T-cell (primary cell): Measurements from ENCODE around the gene MTA1. TPM values are rescaled to one million over a fixed set of nuclear protein-coding genes. Genes with fewer than 3 reads are reported as not detected.
A peak's percentile ranks its signal among the peaks of the same experiment; 100 is the strongest.

Source experiments
- ATAC-seq, 4 experiments: fragments of 200-7000 bp in 3 of 4; fragments of 150-1000 bp in 1 of 4; cut with Tn5 transposase; replicated peaks in 1 of 4; 1 replicate in 3 of 4; 2 replicates in 1 of 4; pipeline ENCODE4 v1.10.0; 2021; ENCODE audit warnings: moderate library complexity in 3 of 4, mild to moderate bottlenecking in 2 of 4, moderate number of reproducible peaks in 1 of 4
- CTCF ChIA-PET, 2 donors: fragments of 300-600 bp; sonication (Branson Sonifier 250); formaldehyde crosslinking; loops; one replicate each; lab custom pipeline; 2022; ENCODE audit warnings: antibody characterized with exemption in 2 of 2; lab: Charles Lee
- POLR2A ChIA-PET, 2 donors: fragments of 300-600 bp; sonication (Branson Sonifier 250); formaldehyde crosslinking; loops; one replicate each; lab custom pipeline; 2022; ENCODE audit warnings: antibody characterized with exemption in 2 of 2; lab: Charles Lee
- DNase-seq, 35 experiments: peaks; one replicate each; pipeline versions ENCODE4 v3.0.0 to v3.0.0-alpha.2; 2013 to 2023
- H3K27ac ChIP-seq: one replicate; pipeline ENCODE4 v1.5.1; 2013; ENCODE audit warnings: low read length
- H3K27me3 ChIP-seq, 2 experiments: replicated peaks in 1 of 2; 1 replicate in 1 of 2; 2 replicates in 1 of 2; pipeline versions ENCODE4 v1.6.1 to v1.7.0; 2013; ENCODE audit warnings: low read length in 1 of 2, mixed read lengths in 1 of 2; ENCODE audit not compliant: control insufficient read depth in 2 of 2, insufficient read depth in 2 of 2; ENCODE audit errors: extremely low read depth in 1 of 2
- H3K36me3 ChIP-seq, 2 donors: 1 replicate in 1 of 2; 2 replicates in 1 of 2; pipeline versions ENCODE4 v1.6.1 to v1.7.0; 2013; ENCODE audit warnings: low read length in 1 of 2; ENCODE audit not compliant: control insufficient read depth in 2 of 2, insufficient read depth in 1 of 2; ENCODE audit errors: extremely low read depth in 1 of 2
- H3K4me1 ChIP-seq, 2 experiments: 1 replicate in 1 of 2; 2 replicates in 1 of 2; pipeline versions ENCODE4 v1.6.1 to v1.7.0; 2013; ENCODE audit warnings: low read length in 2 of 2, mixed read lengths in 1 of 2; ENCODE audit not compliant: insufficient read depth in 2 of 2, control insufficient read depth in 1 of 2; ENCODE audit errors: extremely low read depth in 1 of 2
- H3K4me3 ChIP-seq, 2 donors: 1 replicate in 1 of 2; 2 replicates in 1 of 2; pipeline versions ENCODE4 v1.5.1 to v1.7.0; 2013; ENCODE audit warnings: mild to moderate bottlenecking in 2 of 2, low read length in 1 of 2, moderate library complexity in 1 of 2; ENCODE audit not compliant: control insufficient read depth in 1 of 2; ENCODE audit errors: extremely low read depth in 1 of 2
- H3K9me3 ChIP-seq: 2 replicates; pipeline ENCODE4 v1.7.0; 2013
- H3K27ac Mint-ChIP-seq, 2 donors: one replicate each; pipeline ENCODE4 v1.8.0; 2020 to 2021; ENCODE audit warnings: mild to moderate bottlenecking in 2 of 2, mixed read lengths in 2 of 2
- H3K27me3 Mint-ChIP-seq, 2 donors: one replicate each; pipeline ENCODE4 v1.8.0; 2021 to 2022; ENCODE audit warnings: mixed read lengths in 2 of 2
- H3K36me3 Mint-ChIP-seq: one replicate; pipeline ENCODE4 v1.8.0; 2021; ENCODE audit warnings: mixed read lengths
- H3K4me1 Mint-ChIP-seq, 3 donors: one replicate each; pipeline ENCODE4 v1.8.0; 2020 to 2022; ENCODE audit warnings: mixed read lengths in 3 of 3, mild to moderate bottlenecking in 1 of 3
- H3K4me3 Mint-ChIP-seq, 3 donors: one replicate each; pipeline ENCODE4 v1.8.0; 2020 to 2022; ENCODE audit warnings: mild to moderate bottlenecking in 3 of 3, mixed read lengths in 3 of 3, moderate library complexity in 3 of 3
- H3K9me3 Mint-ChIP-seq, 3 donors: one replicate each; pipeline ENCODE4 v1.8.0; 2020 to 2022; ENCODE audit warnings: mixed read lengths in 3 of 3
- WGBS: methylation state at CpG from one replicate; pipeline ENCODE4 v1.1.5; 2013; ENCODE audit warnings: missing lambda C conversion rate; ENCODE audit not compliant: insufficient coverage; 5-methylcytosine and 5-hydroxymethylcytosine counted together
- total RNA-seq, 35 experiments: library from RNA in 6 of 35; stranded (reverse) in 6 of 35; fragments of 120-200 nt in 1 of 35; gene quantifications; one replicate each; pipeline versions ENCODE4 v1.2.1 to v1.2.4 and lab custom pipeline; 2013 to 2026

MTA1 gene
- total RNA-seq, 5 donors from 2014 or later (not counting 1 experiment from before 2014, with no cell fraction given), result 111 to 152 (median 141) TPM

- Histone ChIP-seq H3K4me3 (peak overlapping the region; percentile 66 to 82), H3K36me3 (peaks cover 0 to 3% of the 10 kb centered on the region in 2 donors), H3K4me1 (peaks cover 5 to 43% of the 10 kb centered on the region in 2 experiments), H3K27ac (peak overlapping the region; percentile 38), H3K9me3 (no peaks in the 10 kb centered on the region), H3K27me3 (peaks cover 0 to 22% of the 10 kb centered on the region in 2 experiments)
- no peaks in the 10 kb centered on the region for H3K27me3 Mint-ChIP-seq
- 47% methylated on average over 17 of the region's 23 CpGs for WGBS
- ChIA-PET POLR2A (interaction anchor here in 1 of 2 donors (0.6 kb wide), 1 partner anchor 71 kb away, joined by 3 read pairs; no protein-coding TSS in a partner anchor), CTCF (no interaction called here)
- peak overlapping the region; percentile 80 to 86 for H3K27ac Mint-ChIP-seq
- no peaks in the 10 kb centered on the region for H3K9me3 Mint-ChIP-seq
- no peak for ATAC-seq
- peaks cover 3% of the 10 kb centered on the region for H3K36me3 Mint-ChIP-seq
- peak overlapping the region; percentile 79 to 88 (median 84) for H3K4me3 Mint-ChIP-seq
- peaks cover 30 to 36% (median 33%) of the 10 kb centered on the region in 3 donors for H3K4me1 Mint-ChIP-seq
- DNase-seq, result no peak
Observed at GRCh38 chr14:105420974-105421674, 1.5 kb downstream of the MTA1 start.

GRCh38 chr14:105421723-105422615 lies 2.3 kb downstream of the MTA1 start:
- POLR2A ChIA-PET, result no interaction called here
- ATAC-seq (no peak), DNase-seq (no peak)
- Histone ChIP-seq H3K27ac (no peak overlapping the region), H3K36me3 (peaks cover 6 to 9% of the 10 kb centered on the region in 2 donors), H3K4me3 (peak overlapping the region in 1 of 2 donors; percentile 82), H3K4me1 (peaks cover 5 to 43% of the 10 kb centered on the region in 2 experiments), H3K27me3 (peaks cover 0 to 19% of the 10 kb centered on the region in 2 experiments), H3K9me3 (no peaks in the 10 kb centered on the region)
- Mint-ChIP-seq H3K4me3 (peak overlapping the region; percentile 79 to 88 (median 84)), H3K27ac (peak overlapping the region; percentile 76 to 85), H3K27me3 (no peaks in the 10 kb centered on the region), H3K4me1 (peaks cover 33 to 41% (median 35%) of the 10 kb centered on the region in 3 donors), H3K9me3 (peaks cover 0 to 2% (median 0%) of the 10 kb centered on the region in 3 donors), H3K36me3 (peaks cover 5% of the 10 kb centered on the region)
- 58% methylated on average over 26 of the region's 32 CpGs for WGBS
- CTCF ChIA-PET, result interaction anchor here in 1 of 2 donors (0.5 kb wide), 1 partner anchor 400 kb away, joined by 3 read pairs; no protein-coding TSS in a partner anchor

- Mint-ChIP-seq H3K27ac (peak overlapping the region; percentile 52 to 76), H3K4me3 (peak overlapping the region in 1 of 3 donors; percentile 39), H3K9me3 (peaks cover 0 to 5% (median 0%) of the 10 kb centered on the region in 3 donors), H3K27me3 (no peaks in the 10 kb centered on the region), H3K4me1 (peaks cover 38 to 46% (median 40%) of the 10 kb centered on the region in 3 donors), H3K36me3 (peaks cover 10% of the 10 kb centered on the region)
- no peak overlapping the region for H3K27ac ChIP-seq
- peaks cover 5 to 43% of the 10 kb centered on the region in 2 experiments for H3K4me1 ChIP-seq
- ATAC-seq, result no peak
- POLR2A ChIA-PET, result interaction anchor here in 1 of 2 donors (0.7 kb wide), 1 partner anchor 19 kb away, joined by 3 read pairs; no protein-coding TSS in a partner anchor
- peaks cover 0 to 15% of the 10 kb centered on the region in 2 experiments for H3K27me3 ChIP-seq
- CTCF ChIA-PET, result interaction anchor here in 1 of 2 donors (0.5 kb wide), 1 partner anchor 401 kb away, joined by 3 read pairs; no protein-coding TSS in a partner anchor
- no peak overlapping the region for H3K4me3 ChIP-seq
- no peak for DNase-seq
- H3K9me3 ChIP-seq, result no peaks in the 10 kb centered on the region
- peaks cover 6 to 12% of the 10 kb centered on the region in 2 donors for H3K36me3 ChIP-seq
- 90% methylated on average over 12 of the region's 21 CpGs for WGBS
Observed at GRCh38 chr14:105422695-105423487, 3.3 kb downstream of the MTA1 start.

- Histone ChIP-seq H3K9me3 (no peaks in the 10 kb centered on the region), H3K4me1 (peaks cover 5 to 43% of the 10 kb centered on the region in 2 experiments), H3K27me3 (peaks cover 0 to 7% of the 10 kb centered on the region in 2 experiments), H3K27ac (no peak overlapping the region), H3K36me3 (peaks cover 6 to 12% of the 10 kb centered on the region in 2 donors), H3K4me3 (no peak overlapping the region)
- POLR2A ChIA-PET, result interaction anchor here in 1 of 2 donors (0.7 kb wide), 1 partner anchor 20 kb away, joined by 3 read pairs; no protein-coding TSS in a partner anchor
- DNase-seq (no peak), ATAC-seq (no peak)
- Mint-ChIP-seq H3K36me3 (peaks cover 10% of the 10 kb centered on the region), H3K4me1 (peaks cover 40 to 43% (median 42%) of the 10 kb centered on the region in 3 donors), H3K27ac (peak overlapping the region in 1 of 2 donors; percentile 14), H3K27me3 (no peaks in the 10 kb centered on the region), H3K9me3 (peaks cover 0 to 5% (median 0%) of the 10 kb centered on the region in 3 donors), H3K4me3 (no peak overlapping the region)
- CTCF ChIA-PET, result no interaction called here
- 95% methylated on average over 15 of the region's 21 CpGs for WGBS
Observed at GRCh38 chr14:105423488-105424195, 4.0 kb downstream of the MTA1 start.

- Mint-ChIP-seq H3K4me3 (no peak overlapping the region), H3K27me3 (no peaks in the 10 kb centered on the region), H3K9me3 (peaks cover 0 to 5% (median 0%) of the 10 kb centered on the region in 3 donors), H3K4me1 (peaks cover 36 to 40% (median 38%) of the 10 kb centered on the region in 3 donors), H3K27ac (no peak overlapping the region), H3K36me3 (peaks cover 10% of the 10 kb centered on the region)
- ChIA-PET CTCF (no interaction called here), POLR2A (no interaction called here)
- no peak overlapping the region for H3K27ac ChIP-seq
- WGBS, result 97% methylated on average over 10 of the region's 12 CpGs
- no peak for ATAC-seq
- H3K9me3 ChIP-seq, result no peaks in the 10 kb centered on the region
- no peak overlapping the region for H3K4me3 ChIP-seq
- DNase-seq, result no peak
- H3K4me1 ChIP-seq, result peaks cover 5 to 35% of the 10 kb centered on the region in 2 experiments
- H3K27me3 ChIP-seq, result no peaks in the 10 kb centered on the region
- peaks cover 6 to 12% of the 10 kb centered on the region in 2 donors for H3K36me3 ChIP-seq
Observed at GRCh38 chr14:105424861-105425260, 5.2 kb downstream of the MTA1 start.
